Ovary (tissue), 9 donors: Measurements from ENCODE around the gene SH3RF3. TPM values are rescaled to one million over a fixed set of nuclear protein-coding genes. Genes with fewer than 3 reads are reported as not detected.

Experiments
- DNase-seq, 5 donors: peaks; one replicate each; pipeline ENCODE4 v3.0.0-alpha.2; 2019 to 2020
- H3K27ac ChIP-seq, 2 donors: fragments of 200-600 bp; one replicate each; pipeline versions ENCODE4 v1.5.1 to v1.8.0; 2019 to 2022
- H3K27me3 ChIP-seq: fragments of 200-600 bp; one replicate; pipeline ENCODE4 v1.8.0; 2022
- H3K36me3 ChIP-seq: fragments of 200-600 bp; sonication (generic); one replicate; pipeline ENCODE4 v1.5.1; 2019
- H3K4me1 ChIP-seq: one replicate; pipeline ENCODE4 v1.8.1; 2013; ENCODE audit warnings: mild to moderate bottlenecking, moderate library complexity; ENCODE audit not compliant: insufficient read depth
- H3K4me3 ChIP-seq: fragments of 200-600 bp; sonication (generic); one replicate; pipeline ENCODE4 v1.5.1; 2017
- H3K9me3 ChIP-seq, 2 donors: fragments of 200-600 bp in 1 of 2; sonication (generic) in 1 of 2; one replicate each; pipeline versions ENCODE4 v1.5.1 to v1.8.1; 2013 to 2019; ENCODE audit warnings: mild to moderate bottlenecking in 1 of 2, moderate library complexity in 1 of 2
- CTCF ChIP-seq, 3 donors: fragments of 450-650 bp in 2 of 3; fragments of 200-600 bp in 1 of 3; IDR thresholded peaks; one replicate each; pipeline versions ENCODE4 v1.5.1 to v1.8.0; 2016 to 2022; ENCODE audit warnings: antibody characterized with exemption in 3 of 3, mild to moderate bottlenecking in 1 of 3
- EP300 ChIP-seq: sonication (generic); formaldehyde crosslinking; IDR thresholded peaks from one replicate; pipeline ENCODE4 v1.6.1; 2017; ENCODE audit warnings: antibody characterized with exemption
- POLR2A ChIP-seq: fragments of 450-650 bp; IDR thresholded peaks from one replicate; pipeline ENCODE4 v1.6.1; 2017; ENCODE audit warnings: antibody characterized with exemption, mild to moderate bottlenecking, moderate library complexity
- WGBS, 3 donors: extraction: QIAGEN DNeasy Blood & Tissue Kit in 1 of 3; methylation state at CpG; one replicate each; pipeline versions ENCODE4 v1.1.5 to v1.1.7; 2013 to 2017; 5-methylcytosine and 5-hydroxymethylcytosine counted together
- intact Hi-C, 4 donors: fragments of 100-400 bp; cut with DNase I; formaldehyde crosslinking; loops; one replicate each; pipeline versions ENCODE4 v1.11.0 to v1.15.1; 2022 to 2023
- polyA plus RNA-seq, 2 donors: library from polyadenylated mRNA; stranded (reverse); fragments of 200-250 nt in 1 of 2; fragments of 350-450 nt in 1 of 2; fragmentation: Illumina TruSeq in 1 of 2; extraction: RNeasy Lipid Tissue Mini Kit (QIAGEN cat#74804) in 1 of 2; gene quantifications; one replicate each; pipeline ENCODE4 v1.2.3, GENCODE V29; 2013 to 2014
- total RNA-seq, 7 donors: library from RNA; depleted of rRNA in 2 of 7; stranded (reverse); fragments of >200 nt in 2 of 7; fragmentation: NEBNext Ultra II Directional in 3 of 7; extraction: Animal tissue kit (Norgen Biotek cat#: 25700) in 3 of 7; gene quantifications; one replicate each; pipeline versions ENCODE4 v1.1.0 to v1.2.4, GENCODE V29; 2016 to 2023
- donor health status: DM: no; HTN: no; CAD: no; lungs with moderate emphysema.
- donor health status: DM: no; HTN: no; CAD: no.
- donor health status: Bipolar disorder and iron deficiency.
- donor health status: DM: yes; HTN: yes; CAD: no.
- donor health status: DM: no; HTN: no; CAD: no.
- donor health status: DM: yes; HTN: yes; CAD: no.

The SH3RF3 gene
- total and polyA plus RNA-seq, 9 donors, result 2.7 to 10.1 (median 4.5) TPM

- Histone ChIP-seq H3K27me3 (no peaks in the 10 kb centered on the region), H3K9me3 (no peaks in the 10 kb centered on the region), H3K27ac (no peak overlapping the region), H3K36me3 (no peaks in the 10 kb centered on the region), H3K4me3 (no peak overlapping the region), H3K4me1 (peaks cover 13% of the 10 kb centered on the region)
- intact Hi-C loops, result no loop called here
- WGBS, 3 donors, result 11 to 18% (median 13%) methylated on average over 12 of the region's 12 CpGs
- TF ChIP-seq POLR2A, result no peak
- TF ChIP-seq EP300, result no peak
- TF ChIP-seq CTCF (IDR thresholded peaks at IDR 0.05), result no peak
- DNase-seq, result no peak
Observed at GRCh38 chr2:109335631-109336176, 206.7 kb downstream of the SH3RF3 start.

DNA sequence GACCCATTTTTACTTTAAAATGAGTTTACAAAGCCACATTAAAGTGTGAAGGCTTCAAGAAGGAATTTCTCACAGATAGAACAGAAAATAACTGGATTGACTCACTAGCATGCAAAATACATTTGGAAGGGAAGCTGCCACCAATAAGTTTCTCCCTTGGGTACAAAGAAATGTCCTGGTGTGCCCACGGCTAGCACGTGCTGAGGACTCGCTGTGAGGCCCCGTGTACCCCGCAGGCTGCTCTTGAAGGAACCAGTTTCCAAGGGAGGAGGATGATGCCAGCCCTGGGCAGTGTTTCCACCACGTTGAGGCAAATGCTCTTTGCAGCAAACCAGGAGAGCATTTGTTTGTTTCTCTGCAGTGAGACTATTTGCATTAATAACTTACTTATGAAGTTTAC is 207.3 kb downstream of the SH3RF3 start:
- 71 to 89% (median 78%) methylated on average over 6 of the region's 6 CpGs for WGBS, 3 donors
- no peak overlapping the region for H3K4me3 ChIP-seq
- H3K36me3 ChIP-seq, result no peaks in the 10 kb centered on the region
- DNase-seq, result no peak
- intact Hi-C loops, result no loop called here
- H3K9me3 ChIP-seq, result no peaks in the 10 kb centered on the region
- H3K4me1 ChIP-seq, result peaks cover 12% of the 10 kb centered on the region
- no peaks in the 10 kb centered on the region for H3K27me3 ChIP-seq
- H3K27ac ChIP-seq, result no peak overlapping the region
- TF ChIP-seq CTCF (IDR thresholded peaks at IDR 0.05) (no peak), POLR2A (no peak), EP300 (no peak)

DNA sequence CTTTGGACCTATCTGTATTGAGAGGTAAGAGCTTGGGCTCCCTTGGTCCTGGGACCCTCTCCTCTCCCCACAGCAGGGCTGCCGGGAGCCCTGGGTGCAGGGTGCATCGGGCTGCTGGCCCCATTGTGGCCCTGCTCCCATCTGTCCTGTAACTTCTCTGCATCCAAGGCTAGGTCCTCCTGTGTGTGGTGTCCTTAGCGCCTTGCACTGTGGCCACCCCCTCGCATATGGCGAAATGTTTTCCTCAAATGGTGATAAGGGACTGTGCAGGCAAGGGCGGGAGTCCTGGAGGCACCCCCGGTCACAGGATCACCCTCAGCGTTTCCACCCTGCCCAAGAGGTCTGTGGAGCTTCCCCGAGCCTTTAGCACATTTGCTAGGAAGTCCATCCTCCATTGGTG is 208.2 kb downstream of the SH3RF3 start:
- DNase-seq, result no peak
- intact Hi-C loops, result no loop called here
- H3K4me3 ChIP-seq, result no peak overlapping the region
- TF ChIP-seq EP300 (no peak), CTCF (IDR thresholded peaks at IDR 0.05) (no peak)
- peaks cover 9% of the 10 kb centered on the region for H3K4me1 ChIP-seq
- H3K27ac ChIP-seq, result no peak overlapping the region
- H3K27me3 ChIP-seq, result no peaks in the 10 kb centered on the region
- WGBS, 3 donors, result 96 to 97% (median 96%) methylated on average over 9 of the region's 9 CpGs
- H3K36me3 ChIP-seq, result no peaks in the 10 kb centered on the region
- H3K9me3 ChIP-seq, result no peaks in the 10 kb centered on the region

DNA sequence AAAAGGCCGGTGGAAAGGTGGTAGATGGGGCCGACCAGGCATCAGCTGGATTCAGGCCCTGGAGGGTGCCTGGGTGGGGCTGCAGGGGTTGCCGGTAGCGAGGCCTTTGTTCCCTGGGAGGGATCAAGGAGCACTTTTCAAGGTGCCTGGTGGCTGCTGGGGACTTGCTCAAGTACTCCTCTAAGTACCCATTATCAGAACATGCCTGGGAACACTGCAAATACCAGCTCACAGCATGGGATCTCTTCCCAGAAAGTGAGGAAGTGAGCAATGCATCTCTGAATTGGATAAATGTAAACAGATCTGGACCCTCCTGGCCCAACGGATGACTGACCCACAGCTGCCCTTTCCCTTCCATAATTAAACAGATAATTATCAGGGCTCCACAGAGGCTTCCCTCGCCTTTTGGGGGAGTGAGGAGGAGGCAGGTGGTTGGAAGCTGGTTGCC is 210.5 kb downstream of the SH3RF3 start:
- H3K4me1 ChIP-seq, result peaks cover 4% of the 10 kb centered on the region
- no peak overlapping the region for H3K27ac ChIP-seq
- H3K36me3 ChIP-seq, result no peaks in the 10 kb centered on the region
- H3K9me3 ChIP-seq, result no peaks in the 10 kb centered on the region
- TF ChIP-seq POLR2A, result no peak
- TF ChIP-seq CTCF (IDR thresholded peaks at IDR 0.05), result no peak
- TF ChIP-seq EP300, result no peak
- no peaks in the 10 kb centered on the region for H3K27me3 ChIP-seq
- no peak for DNase-seq
- WGBS, 3 donors, result 75 to 84% (median 78%) methylated on average over 6 of the region's 6 CpGs
- no peak overlapping the region for H3K4me3 ChIP-seq
- intact Hi-C loops, result no loop called here
